AG08396 (cell line): ENCODE results near the gene TMEM212.
A peak's percentile ranks its signal among the peaks of the same experiment; 100 is the strongest.
"Not testable (repeated sequence)": the region's sequence is repeated elsewhere in the genome, so short reads cannot be mapped to it uniquely, and the experiment has no call there.

Experiments
- DNase-seq: peaks from one replicate; pipeline ENCODE4 v3.0.0; 2012; ENCODE audit warnings: low spot score, mixed read lengths

TMEM212 gene

GRCh38 chr3:171892457-171892856 lies 49.3 kb downstream of the TMEM212 start:
- no peak for DNase-seq

GRCh38 chr3:171895291-171895690 lies 52.1 kb downstream of the TMEM212 start:
- DNase-seq, result no peak

- DNase-seq, result no peak
Measured at GRCh38 chr3:171895900-171896299, 52.8 kb downstream of the TMEM212 start.

GRCh38 chr3:171896316-171896715 lies 53.2 kb downstream of the TMEM212 start:
- no peak for DNase-seq

GRCh38 chr3:171898192-171898591 lies 55.0 kb downstream of the TMEM212 start:
- DNase-seq, result no peak

GRCh38 chr3:171900446-171900845 lies 57.3 kb downstream of the TMEM212 start:
- DNase-seq, result no peak

GRCh38 chr3:171901615-171902312 lies 58.6 kb downstream of the TMEM212 start:
- DNase-seq, result peak; percentile 24

GRCh38 chr3:171904829-171905228 lies 61.7 kb downstream of the TMEM212 start:
- DNase-seq, result peak; percentile 22

- not testable (repeated sequence) for DNase-seq
Measured at GRCh38 chr3:171906503-171906902, 63.4 kb downstream of the TMEM212 start.

GRCh38 chr3:171906951-171907676 lies 64.0 kb downstream of the TMEM212 start:
- no peak for DNase-seq

GRCh38 chr3:171907761-171908160 lies 64.6 kb downstream of the TMEM212 start:
- DNase-seq, result no peak

- DNase-seq, result no peak
Measured at GRCh38 chr3:171908731-171909130, 65.6 kb downstream of the TMEM212 start.
